22Rv1 (cell line): ENCODE measurements around the gene ANTXRL.
"Not testable (repeated sequence)": the region's sequence is repeated elsewhere in the genome, so short reads cannot be mapped to it uniquely, and the experiment has no call there.

Experiments
- H3K27ac ChIP-seq: fragments of 450-650 bp; 2 replicates; pipeline ENCODE4 v1.5.1; 2017
- ZFX ChIP-seq: fragments of 450-650 bp; IDR thresholded peaks from 2 replicates; pipeline ENCODE4 v1.6.1; 2017; ENCODE audit warnings: antibody characterized with exemption, borderline replicate concordance
- TF ChIP-seq, protein P1 (sequence below): fragments of 450-650 bp; IDR thresholded peaks from 2 replicates; pipeline ENCODE4 v1.5.1; 2017; ENCODE audit warnings: mild to moderate bottlenecking

Gene ANTXRL

DNA sequence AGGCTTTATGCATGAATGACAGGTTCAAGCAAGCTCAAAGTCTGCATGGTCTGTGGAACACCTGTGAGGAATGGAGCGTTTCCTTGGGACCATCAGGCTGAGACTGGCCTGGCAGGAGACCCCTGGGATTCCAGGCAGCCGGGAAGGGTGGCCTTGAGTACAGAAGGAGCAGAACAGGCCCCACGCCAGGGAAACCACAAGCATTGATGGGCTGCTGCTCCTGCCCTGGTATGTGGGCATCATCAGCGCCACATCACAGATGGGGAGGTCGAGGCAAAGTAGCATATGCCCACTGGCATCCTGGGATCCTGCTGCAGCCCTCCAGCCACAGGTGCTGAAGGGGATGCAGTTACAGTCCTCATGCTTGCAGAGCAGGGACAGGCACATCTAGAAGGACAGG is 40.9 kb downstream of the ANTXRL start:
- TF ChIP-seq, protein P1, sequence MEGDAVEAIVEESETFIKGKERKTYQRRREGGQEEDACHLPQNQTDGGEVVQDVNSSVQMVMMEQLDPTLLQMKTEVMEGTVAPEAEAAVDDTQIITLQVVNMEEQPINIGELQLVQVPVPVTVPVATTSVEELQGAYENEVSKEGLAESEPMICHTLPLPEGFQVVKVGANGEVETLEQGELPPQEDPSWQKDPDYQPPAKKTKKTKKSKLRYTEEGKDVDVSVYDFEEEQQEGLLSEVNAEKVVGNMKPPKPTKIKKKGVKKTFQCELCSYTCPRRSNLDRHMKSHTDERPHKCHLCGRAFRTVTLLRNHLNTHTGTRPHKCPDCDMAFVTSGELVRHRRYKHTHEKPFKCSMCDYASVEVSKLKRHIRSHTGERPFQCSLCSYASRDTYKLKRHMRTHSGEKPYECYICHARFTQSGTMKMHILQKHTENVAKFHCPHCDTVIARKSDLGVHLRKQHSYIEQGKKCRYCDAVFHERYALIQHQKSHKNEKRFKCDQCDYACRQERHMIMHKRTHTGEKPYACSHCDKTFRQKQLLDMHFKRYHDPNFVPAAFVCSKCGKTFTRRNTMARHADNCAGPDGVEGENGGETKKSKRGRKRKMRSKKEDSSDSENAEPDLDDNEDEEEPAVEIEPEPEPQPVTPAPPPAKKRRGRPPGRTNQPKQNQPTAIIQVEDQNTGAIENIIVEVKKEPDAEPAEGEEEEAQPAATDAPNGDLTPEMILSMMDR: no peak
- no peak for TF ChIP-seq ZFX
- H3K27ac ChIP-seq: no peak overlapping the region

DNA sequence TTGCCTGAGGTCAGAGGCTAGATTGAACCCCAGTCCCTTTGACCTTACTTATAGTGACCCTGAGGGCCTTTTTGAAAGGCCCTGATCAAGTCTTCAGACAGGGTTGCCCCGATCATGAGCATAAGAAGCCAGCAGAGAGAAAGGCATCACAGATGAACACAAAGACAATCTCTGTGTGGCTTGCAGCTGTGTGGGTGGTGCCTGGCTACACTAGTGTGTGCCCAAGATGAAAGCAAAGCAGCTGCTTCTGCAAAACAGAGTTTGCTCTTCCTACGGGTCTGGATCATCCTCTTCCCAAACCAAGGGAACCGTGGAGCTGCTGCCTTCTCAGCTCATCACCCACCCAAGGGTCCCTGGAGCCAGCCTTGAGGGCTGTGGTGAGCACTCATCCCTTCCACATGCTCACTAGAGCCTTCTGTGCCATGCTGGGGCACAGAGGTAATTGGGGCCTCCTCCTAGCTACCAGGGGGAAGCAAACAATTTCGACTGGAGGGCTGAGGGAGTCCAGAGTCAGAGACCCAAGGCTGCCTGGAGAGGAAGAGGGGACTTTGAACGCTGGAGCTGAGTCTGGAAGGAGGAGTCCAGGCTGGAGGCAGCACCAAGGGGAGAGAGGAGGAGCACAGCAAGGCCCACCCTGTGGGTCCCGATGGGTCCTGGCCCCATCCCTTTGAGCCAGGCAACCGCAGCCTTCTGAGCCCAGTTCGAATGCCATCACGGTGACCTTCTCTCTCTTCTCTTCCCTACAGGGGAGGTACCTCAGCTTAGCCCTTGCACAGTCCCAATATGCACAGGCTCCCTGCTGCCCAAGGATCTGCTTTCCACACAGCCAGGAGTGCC is 42.3 kb downstream of the ANTXRL start:
- TF ChIP-seq ZFX: no peak
- TF ChIP-seq, protein P1: no peak
- H3K27ac ChIP-seq: no peak overlapping the region

DNA sequence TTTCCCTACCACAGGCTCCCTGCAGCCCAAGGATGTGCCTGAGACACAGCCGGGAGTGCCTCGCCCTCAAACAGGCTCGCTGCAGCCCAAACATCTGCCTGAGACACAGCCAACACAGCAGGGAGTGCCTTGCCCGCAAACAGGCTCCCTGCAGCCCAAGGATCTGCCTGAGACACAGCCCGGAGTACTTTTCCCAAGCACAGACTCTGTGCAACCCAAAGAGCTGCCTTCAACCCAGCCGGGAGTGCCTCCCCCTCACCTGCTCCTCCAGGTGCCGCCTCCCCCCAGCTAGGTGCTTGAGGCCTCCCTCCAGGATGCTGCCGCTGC is 42.9 kb downstream of the ANTXRL start:
- TF ChIP-seq ZFX: no peak
- TF ChIP-seq, protein P1: no peak
- H3K27ac ChIP-seq: no peak overlapping the region

DNA sequence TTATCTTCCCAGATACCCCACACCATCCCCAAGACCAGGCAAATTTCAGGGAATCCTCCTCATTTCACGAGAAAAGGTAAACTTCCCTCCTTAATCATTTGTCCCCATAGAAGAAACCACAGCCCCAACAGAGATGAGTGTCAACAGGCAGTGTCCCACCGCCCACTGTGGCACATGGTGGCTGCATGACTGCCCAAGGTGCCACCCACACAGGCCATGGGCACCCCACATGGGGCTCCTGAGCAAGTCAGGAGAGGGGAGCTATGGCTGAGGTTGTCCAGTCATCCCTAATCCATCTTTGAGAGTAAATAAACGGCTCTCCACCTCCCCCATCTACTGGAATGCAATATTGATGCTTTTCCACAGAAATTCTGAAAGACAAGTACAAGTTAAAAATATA is 44.1 kb downstream of the ANTXRL start:
- H3K27ac ChIP-seq: no peak overlapping the region
- TF ChIP-seq ZFX: no peak
- TF ChIP-seq, protein P1: no peak

DNA sequence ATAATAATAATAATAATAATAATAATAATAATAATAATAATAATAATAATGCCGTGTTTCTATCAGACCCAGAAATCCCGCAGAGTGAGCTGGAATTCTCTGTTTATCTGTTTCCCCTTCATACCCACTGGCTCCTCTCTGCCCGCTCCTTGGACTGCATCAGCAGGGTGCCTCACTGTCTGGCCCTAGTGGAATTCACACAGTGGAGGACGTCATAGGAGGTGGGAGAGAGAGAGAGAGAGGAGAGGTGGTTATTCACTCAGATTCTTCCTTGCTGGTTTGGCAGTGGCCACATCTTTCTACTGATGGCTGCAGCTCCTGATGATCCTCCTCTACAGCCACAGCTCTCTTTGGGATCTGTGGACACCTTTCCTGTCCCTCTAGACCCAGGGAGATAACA is 78.7 kb downstream of the ANTXRL start:
- H3K27ac ChIP-seq: not testable (repeated sequence)

DNA sequence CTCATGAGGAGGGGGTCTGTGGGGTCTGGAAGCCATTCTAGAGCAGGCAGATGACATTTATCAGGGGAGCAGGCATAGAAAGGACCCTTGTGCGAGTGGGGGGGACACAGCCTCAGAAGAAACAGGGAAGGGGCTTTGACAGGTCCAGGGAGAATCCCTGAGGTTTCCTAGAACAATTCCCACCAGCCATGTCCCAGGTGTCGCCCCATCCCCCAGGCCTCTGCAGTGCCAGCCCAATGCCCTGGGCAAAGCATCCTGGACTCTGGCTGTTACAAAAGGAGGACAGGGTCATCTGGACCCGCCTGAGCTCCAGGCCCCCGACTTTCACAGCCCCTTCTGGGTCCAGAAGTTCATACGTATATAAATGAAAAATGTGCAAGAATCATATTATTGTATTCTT is 80.4 kb downstream of the ANTXRL start:
- not testable (repeated sequence) for H3K27ac ChIP-seq

DNA sequence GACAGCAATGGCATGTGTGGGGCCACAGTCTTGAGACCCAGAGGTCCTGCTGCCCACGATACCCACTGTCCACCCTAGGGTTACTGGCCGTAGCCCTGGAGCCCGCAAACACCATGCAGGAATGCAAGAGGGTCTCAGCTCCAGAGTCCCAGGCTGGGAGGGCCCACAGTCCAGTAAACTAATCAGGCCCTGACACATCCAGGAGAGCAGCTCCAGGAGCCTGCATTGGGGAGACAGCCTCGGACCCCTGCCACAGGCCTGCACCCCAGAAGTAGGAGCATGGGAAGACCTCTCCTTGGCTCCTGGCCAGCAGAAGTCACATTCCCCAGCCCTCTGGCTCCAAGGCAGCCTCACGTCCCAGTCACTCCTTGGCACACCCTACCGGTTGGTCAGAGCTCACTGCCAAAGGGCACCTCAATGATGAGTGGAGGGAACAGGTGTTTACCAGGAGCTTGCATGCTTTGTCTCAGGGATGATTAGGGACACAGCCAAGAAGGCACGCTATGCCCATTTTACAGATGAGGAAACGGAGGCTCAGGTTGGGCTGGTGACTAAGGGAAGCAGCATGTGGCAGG is 81.0 kb downstream of the ANTXRL start:
- not testable (repeated sequence) for H3K27ac ChIP-seq

DNA sequence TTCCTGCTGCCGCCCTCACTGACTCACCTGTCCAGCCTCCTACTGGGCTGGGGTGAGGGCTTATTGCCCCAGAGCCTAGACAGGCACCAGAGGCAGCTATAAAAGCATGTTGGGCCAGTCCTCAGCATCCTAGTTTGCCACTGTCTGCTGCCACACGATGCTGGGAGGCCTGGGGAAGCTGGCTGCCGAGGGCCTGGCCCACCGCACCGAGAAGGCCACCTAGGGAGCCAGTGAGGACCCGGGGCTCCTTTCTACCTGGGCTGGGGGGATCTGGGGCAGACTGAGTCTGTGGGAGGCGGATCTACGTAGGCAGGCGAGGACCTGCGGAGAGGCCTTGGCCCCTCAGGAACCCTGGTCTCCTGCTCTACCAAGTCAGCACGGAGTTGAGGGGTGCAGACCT is 82.2 kb downstream of the ANTXRL start:
- H3K27ac ChIP-seq: not testable (repeated sequence)

DNA sequence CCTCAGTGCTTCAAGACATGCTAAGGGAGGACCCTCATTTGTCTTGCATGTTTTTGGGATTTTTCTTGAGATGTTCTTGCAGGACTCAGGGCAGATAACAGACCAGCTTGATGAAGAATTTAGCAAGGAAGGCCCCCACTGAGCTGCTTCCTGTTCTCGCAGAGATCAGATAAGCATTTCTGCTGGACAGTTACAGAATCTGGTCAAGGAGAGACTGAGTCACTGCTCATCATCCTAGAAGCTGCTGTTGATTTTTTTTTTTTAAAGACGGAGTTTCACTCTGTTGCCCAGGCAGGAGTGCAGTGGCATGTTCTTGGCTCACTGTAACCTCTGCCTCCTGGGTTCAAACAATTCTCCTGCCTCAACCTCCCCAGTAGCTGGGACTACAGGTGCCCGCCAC is 87.6 kb downstream of the ANTXRL start:
- H3K27ac ChIP-seq: not testable (repeated sequence)

DNA sequence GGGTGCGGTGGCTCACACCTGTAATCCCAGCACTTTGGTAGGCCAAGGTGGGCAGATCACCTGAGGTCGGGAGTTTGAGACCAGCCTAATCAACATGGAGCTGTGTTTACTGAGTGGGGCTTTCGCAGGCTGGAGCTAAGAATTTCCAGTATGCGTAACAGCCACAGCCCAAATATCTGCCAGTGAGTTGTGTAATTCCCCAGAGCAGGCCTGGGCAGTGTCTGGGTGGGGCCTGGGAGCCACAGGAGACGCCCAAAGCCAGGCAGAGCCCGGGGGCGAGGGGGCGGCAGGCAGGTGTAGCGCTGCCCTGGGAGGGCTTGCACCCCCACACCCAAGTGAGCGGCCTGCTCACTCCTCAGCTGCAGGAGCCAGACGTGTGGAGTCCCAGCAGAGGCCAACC is 88.6 kb downstream of the ANTXRL start, which contains the start of gene ANXA8L1:
TSS of gene ANXA8L1 (plus strand) at position 371 of the 400 bp plus-strand sequence. CDS start 76 bp downstream, outside the sequence.
- H3K27ac ChIP-seq: not testable (repeated sequence)

DNA sequence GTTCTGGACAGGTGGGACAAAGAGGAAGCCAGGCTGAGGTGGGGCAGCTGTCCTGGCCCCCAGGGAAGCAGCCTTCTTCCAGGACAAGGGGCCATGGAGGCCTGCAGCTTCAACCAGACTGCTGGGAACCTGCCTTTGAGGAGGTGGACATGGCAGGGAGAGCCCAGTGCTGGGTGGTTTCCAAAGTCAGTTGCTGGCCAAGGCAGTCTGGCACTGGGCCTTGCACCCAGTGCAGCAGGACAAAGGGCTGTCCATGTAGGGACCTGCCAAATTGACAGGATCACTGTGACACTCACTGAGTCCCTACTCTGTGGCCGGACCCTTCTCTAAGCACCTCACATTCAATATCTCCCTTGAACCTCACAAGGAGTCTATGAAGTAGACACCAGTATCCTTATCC is 90.2 kb downstream of the ANTXRL start:
- H3K27ac ChIP-seq: not testable (repeated sequence)

DNA sequence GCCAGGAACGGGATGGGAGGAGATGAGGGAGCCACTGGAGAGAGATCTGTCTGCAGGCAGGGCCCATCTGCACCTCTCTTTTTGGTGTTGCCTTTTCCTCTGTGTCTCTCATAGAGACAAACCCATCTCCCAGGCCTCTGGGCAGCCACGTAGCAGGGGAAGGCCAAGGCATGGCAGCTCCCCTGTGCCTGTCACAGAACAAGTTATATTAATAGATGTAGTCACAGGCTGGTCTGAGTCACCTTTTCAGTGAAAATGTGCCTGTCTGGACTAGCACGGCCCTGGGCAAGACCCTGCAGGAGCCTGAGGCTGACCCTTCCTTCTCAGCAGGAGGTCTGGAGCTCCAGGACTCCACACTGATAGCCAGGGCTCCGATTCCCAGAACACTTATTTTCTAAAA is 90.9 kb downstream of the ANTXRL start:
- H3K27ac ChIP-seq: not testable (repeated sequence)

DNA sequence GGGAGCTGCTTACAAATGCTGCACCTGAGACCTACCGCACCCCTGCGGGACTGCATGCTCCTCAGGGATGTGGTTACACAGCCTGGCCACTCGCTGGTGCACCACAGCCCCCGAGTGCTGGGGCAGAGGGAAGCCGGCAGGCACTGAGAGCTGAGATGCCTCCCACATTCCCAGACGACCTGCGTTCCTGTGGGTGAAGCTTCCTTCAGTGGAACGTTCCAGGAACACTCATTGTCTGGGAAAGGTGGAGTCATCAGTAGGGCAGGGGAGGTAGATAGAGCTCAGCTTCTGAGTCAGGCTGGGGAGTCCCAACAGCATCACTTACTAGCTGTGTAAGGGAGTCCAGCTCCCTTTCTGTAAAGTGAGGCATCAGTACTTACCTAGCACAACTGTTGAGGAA is 91.3 kb downstream of the ANTXRL start:
- not testable (repeated sequence) for H3K27ac ChIP-seq

DNA sequence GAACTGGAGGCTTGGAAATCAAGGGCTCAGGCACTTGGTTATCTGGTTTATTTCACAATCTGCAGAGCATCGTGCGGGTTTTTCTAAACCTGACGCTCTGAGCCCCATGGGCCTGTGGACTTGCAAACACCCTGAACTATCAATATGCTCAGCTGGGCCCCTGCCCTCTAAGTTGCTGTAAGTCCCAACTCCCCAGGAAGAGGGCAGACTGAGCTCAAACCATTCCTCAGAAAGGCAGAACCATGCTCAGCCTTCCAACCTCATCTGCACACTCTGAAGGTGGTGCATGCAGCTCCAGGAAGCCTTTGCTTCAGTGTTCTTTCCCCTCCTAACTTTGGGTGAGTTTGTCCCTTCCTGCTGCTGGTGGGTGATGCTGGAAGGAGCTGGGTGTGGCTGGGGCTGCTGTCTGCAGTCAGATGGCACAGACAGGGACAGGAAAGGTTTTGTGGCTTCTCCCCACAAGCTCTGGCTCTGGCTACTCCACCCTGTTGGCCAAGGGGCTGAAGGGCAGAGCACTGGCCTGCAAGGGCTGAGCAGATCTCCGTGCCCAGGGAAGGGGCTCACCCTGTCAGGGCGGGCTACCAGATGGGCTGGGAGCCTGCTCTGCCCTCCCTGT is 92.5 kb downstream of the ANTXRL start:
- not testable (repeated sequence) for H3K27ac ChIP-seq
